PC-3 (cell line): ENCODE results near the gene PPP1R1B. TPM values are rescaled to one million over a fixed set of nuclear protein-coding genes. Genes with fewer than 3 reads are reported as not detected.

Source experiments
- ATAC-seq: fragments of 200-7000 bp; cut with Tn5 transposase; 2 replicates; pipeline ENCODE4 v1.9.1; 2020; ENCODE audit warnings: mild to moderate bottlenecking, moderate library complexity
- BruUV-seq: library from RNA; stranded (reverse); fragments of 400-500 nt; replicated peaks from 2 replicates; lab custom pipeline; 2021; lab: Mats Ljungman, UMichigan
- CTCF ChIA-PET: fragments of 300-600 bp; sonication (Branson Sonifier 250); formaldehyde crosslinking; loops from one replicate; lab custom pipeline; 2022; ENCODE audit warnings: antibody characterized with exemption; lab: Charles Lee
- POLR2A ChIA-PET: fragments of 300-600 bp; sonication (Branson Sonifier 250); formaldehyde crosslinking; loops from one replicate; lab custom pipeline; 2022; ENCODE audit warnings: antibody characterized with exemption; ENCODE audit not compliant: unreplicated experiment; lab: Charles Lee
- DNase-seq: peaks from one replicate; pipeline ENCODE4 v3.0.0-alpha.2; 2015
- H2AFZ ChIP-seq: fragments of 300-600 bp; sonication (generic); 2 replicates; pipeline ENCODE4 v1.6.0; 2016; ENCODE audit warnings: antibody characterized with exemption, low read length
- H3F3A ChIP-seq: fragments of 300-600 bp; sonication (generic); one replicate; pipeline ENCODE4 v1.6.0; 2017; ENCODE audit warnings: antibody characterized with exemption, low read length, control low read depth, mild to moderate bottlenecking; ENCODE audit not compliant: unreplicated experiment
- H3K27ac ChIP-seq: fragments of 300-600 bp; sonication (generic); 2 replicates; pipeline ENCODE4 v1.5.1; 2016; ENCODE audit warnings: mild to moderate bottlenecking, low read length
- H3K27me3 ChIP-seq: fragments of 300-600 bp; sonication (generic); 2 replicates; pipeline ENCODE4 v1.6.1; 2016; ENCODE audit warnings: low read length, mixed read lengths
- H3K36me3 ChIP-seq: fragments of 300-600 bp; sonication (generic); 2 replicates; pipeline ENCODE4 v1.6.1; 2016; ENCODE audit warnings: low read depth, mixed run types, low read length, mixed read lengths
- H3K4me1 ChIP-seq: fragments of 300-600 bp; sonication (generic); 2 replicates; pipeline ENCODE4 v1.5.1; 2016; ENCODE audit warnings: low read length; ENCODE audit not compliant: insufficient read depth
- H3K4me2 ChIP-seq: fragments of 300-600 bp; sonication (generic); 2 replicates; pipeline ENCODE4 v1.6.0; 2016; ENCODE audit warnings: low read length
- H3K4me3 ChIP-seq: fragments of 300-600 bp; sonication (generic); 2 replicates; pipeline ENCODE4 v1.5.1; 2016; ENCODE audit warnings: mild to moderate bottlenecking, low read length, mixed read lengths
- H3K79me2 ChIP-seq: fragments of 300-600 bp; sonication (generic); 2 replicates; pipeline ENCODE4 v1.6.1; 2017; ENCODE audit warnings: low read length, mixed read lengths
- H3K9ac ChIP-seq: fragments of 300-600 bp; sonication (generic); 2 replicates; pipeline ENCODE4 v1.6.0; 2016; ENCODE audit warnings: mild to moderate bottlenecking, low read length
- H3K9me2 ChIP-seq: fragments of 300-600 bp; sonication (generic); replicated peaks from 2 replicates; pipeline ENCODE4 v1.6.1; 2016; ENCODE audit warnings: mixed run types, low read length, mixed read lengths
- H3K9me3 ChIP-seq: fragments of 300-600 bp; sonication (generic); 2 replicates; pipeline ENCODE4 v1.6.1; 2016; ENCODE audit warnings: low read length, mixed read lengths
- H4K20me1 ChIP-seq: fragments of 300-600 bp; sonication (generic); 2 replicates; pipeline ENCODE4 v1.6.1; 2016; ENCODE audit warnings: low read length, mixed read lengths
- EZH2 ChIP-seq: fragments of 300-600 bp; sonication (generic); IDR thresholded peaks from one replicate; pipeline ENCODE4 v1.6.1; 2017; ENCODE audit warnings: antibody characterized with exemption, mild to moderate bottlenecking, low read length; ENCODE audit not compliant: unreplicated experiment
- EZH2phosphoT487 ChIP-seq: fragments of 300-600 bp; sonication (generic); IDR thresholded peaks from 2 replicates; pipeline ENCODE4 v1.6.1; 2018; ENCODE audit warnings: mild to moderate bottlenecking, antibody characterized with exemption, low read length, borderline replicate concordance
- intact Hi-C: fragments of 100-400 bp; cut with micrococcal nuclease; formaldehyde crosslinking; loops from 2 replicates; pipeline ENCODE4 v1.9.0; 2023
- total RNA-seq: library from RNA; depleted of rRNA; stranded (reverse); fragments of >200 nt; gene quantifications from 2 replicates; pipeline ENCODE4 v1.2.3, GENCODE V29; 2014
- TF ChIP-seq, protein P1 (sequence below): fragments of 300-600 bp; sonication (generic); conservative IDR thresholded peaks from 2 replicates; pipeline ENCODE4 v1.5.1; 2017; ENCODE audit warnings: antibody characterized with exemption, low read depth, mild to moderate bottlenecking, low read length

The PPP1R1B gene
- total RNA-seq, 1 experiment from 2014 or later: 3.1 TPM

- TF ChIP-seq EZH2 (no peak), EZH2phosphoT487 (no peak)
- TF ChIP-seq, protein P1, sequence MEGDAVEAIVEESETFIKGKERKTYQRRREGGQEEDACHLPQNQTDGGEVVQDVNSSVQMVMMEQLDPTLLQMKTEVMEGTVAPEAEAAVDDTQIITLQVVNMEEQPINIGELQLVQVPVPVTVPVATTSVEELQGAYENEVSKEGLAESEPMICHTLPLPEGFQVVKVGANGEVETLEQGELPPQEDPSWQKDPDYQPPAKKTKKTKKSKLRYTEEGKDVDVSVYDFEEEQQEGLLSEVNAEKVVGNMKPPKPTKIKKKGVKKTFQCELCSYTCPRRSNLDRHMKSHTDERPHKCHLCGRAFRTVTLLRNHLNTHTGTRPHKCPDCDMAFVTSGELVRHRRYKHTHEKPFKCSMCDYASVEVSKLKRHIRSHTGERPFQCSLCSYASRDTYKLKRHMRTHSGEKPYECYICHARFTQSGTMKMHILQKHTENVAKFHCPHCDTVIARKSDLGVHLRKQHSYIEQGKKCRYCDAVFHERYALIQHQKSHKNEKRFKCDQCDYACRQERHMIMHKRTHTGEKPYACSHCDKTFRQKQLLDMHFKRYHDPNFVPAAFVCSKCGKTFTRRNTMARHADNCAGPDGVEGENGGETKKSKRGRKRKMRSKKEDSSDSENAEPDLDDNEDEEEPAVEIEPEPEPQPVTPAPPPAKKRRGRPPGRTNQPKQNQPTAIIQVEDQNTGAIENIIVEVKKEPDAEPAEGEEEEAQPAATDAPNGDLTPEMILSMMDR: no peak
- no peaks in the 10 kb centered on the region for H4K20me1 ChIP-seq
- H3K9ac ChIP-seq: no peak overlapping the region
- no peaks in the 10 kb centered on the region for H3K36me3 ChIP-seq
- no peak for DNase-seq
- no peak overlapping the region for H3K4me2 ChIP-seq
- H3K9me3 ChIP-seq: no peaks in the 10 kb centered on the region
- no peaks in the 10 kb centered on the region for H3F3A ChIP-seq
- no peaks in the 10 kb centered on the region for H3K79me2 ChIP-seq
- intact Hi-C loops: no loop called here
- H3K27me3 ChIP-seq: no peaks in the 10 kb centered on the region
- no TSS peak for BruUV-seq
- ATAC-seq: no peak
- POLR2A ChIA-PET: no interaction called here
- no peak overlapping the region for H3K27ac ChIP-seq
- CTCF ChIA-PET: no interaction called here
- no peak overlapping the region for H2AFZ ChIP-seq
- no peak overlapping the region for H3K4me3 ChIP-seq
- no peaks in the 10 kb centered on the region for H3K9me2 ChIP-seq
- H3K4me1 ChIP-seq: peaks cover 4% of the 10 kb centered on the region; the same call in 1 of the 2 replicates
Observed at GRCh38 chr17:39663688-39664580, 37.2 kb downstream of the PPP1R1B start.

DNA sequence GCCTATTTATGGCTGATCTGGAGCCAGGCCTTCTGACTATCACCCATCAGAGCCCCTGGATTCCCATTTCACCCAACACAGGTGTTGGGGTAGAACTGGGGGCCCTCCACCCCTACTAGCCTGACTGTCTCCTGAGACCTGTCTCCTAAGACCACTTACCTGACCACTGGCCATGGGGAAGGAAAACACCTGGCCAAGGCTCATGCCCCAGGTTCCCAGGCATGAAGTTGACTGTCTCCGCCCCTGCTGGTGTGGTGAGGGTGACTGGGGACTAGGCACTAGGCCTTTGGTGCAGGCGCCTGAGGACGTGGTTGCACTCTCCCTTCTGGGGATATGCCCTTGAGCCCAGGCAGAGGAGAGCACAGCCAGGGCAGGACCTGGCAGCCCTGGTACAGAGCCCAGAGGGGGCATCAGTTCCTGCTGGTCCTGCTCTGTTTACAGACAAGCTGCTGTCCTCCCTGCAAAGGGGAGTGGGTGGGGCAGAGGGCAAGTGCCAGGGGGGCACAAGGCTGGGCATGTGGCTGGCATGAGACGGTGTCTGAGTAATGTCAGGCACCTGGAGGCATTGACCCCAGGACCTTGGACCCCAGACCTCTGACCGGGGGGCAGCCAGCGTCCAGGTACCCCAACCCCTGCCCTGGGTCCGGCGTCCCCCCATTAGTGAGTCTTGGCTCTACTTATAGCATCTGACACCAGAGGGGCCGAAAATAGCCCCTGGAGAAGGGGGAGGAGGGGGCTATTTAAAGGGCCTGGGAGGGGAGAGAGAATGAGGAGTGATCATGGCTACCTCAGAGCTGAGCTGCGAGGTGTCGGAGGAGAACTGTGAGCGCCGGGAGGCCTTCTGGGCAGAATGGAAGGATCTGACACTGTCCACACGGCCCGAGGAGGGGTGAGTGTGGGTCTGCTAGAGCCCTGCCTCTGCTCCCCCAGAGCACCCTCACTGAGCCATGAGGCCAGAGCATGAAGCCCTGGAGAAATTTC is 38.1 kb downstream of the PPP1R1B start, which contains the start of gene TCAP:
TSS of gene TCAP (plus strand) at position 769 of the 981 bp plus-strand sequence. CDS start at position 780, 11 bp downstream.
- CTCF ChIA-PET: interaction anchor here (0.6 to 1.1 kb wide), 3 partner anchors 11 to 35 kb away, joined by 3 read pairs; partner anchors contain the start of gene ERBB2
- Histone ChIP-seq H3K4me2 (no peak within 1 kb of the TSS), H3K9ac (no peak within 1 kb of the TSS), H3K36me3 (no peaks in the 10 kb centered on the region), H3K27ac (no peak within 1 kb of the TSS), H2AFZ (no peak within 1 kb of the TSS), H3K9me3 (no peaks in the 10 kb centered on the region), H3F3A (no peaks in the 10 kb centered on the region), H3K27me3 (no peaks in the 10 kb centered on the region), H4K20me1 (no peaks in the 10 kb centered on the region), H3K79me2 (no peaks in the 10 kb centered on the region), H3K4me1 (peaks cover 4% of the 10 kb centered on the region; the same call in 1 of the 2 replicates), H3K9me2 (no peaks in the 10 kb centered on the region), H3K4me3 (no peak within 1 kb of the TSS)
- BruUV-seq: TSS peak; percentile 25
- intact Hi-C loops: no loop called here
- ATAC-seq (no peak; the same call in 1 of the 2 replicates), DNase-seq (no peak)
- POLR2A ChIA-PET: interaction anchor here (0.6 kb wide), 1 partner anchor 682 kb away, joined by 4 read pairs; no protein-coding TSS in a partner anchor
- TF ChIP-seq, protein P1: no peak
- TF ChIP-seq EZH2phosphoT487 (no peak), EZH2 (no peak)
